ENCODE results near the gene SOX6.

- TF ChIP-seq CTCF (IDR thresholded peaks at IDR 0.05) (no peak), POLR2AphosphoS5 (IDR thresholded peaks at IDR 0.05) (no peak), POLR2A (IDR thresholded peaks at IDR 0.05) (no peak)
These were observed 414.2 kb downstream of the SOX6 start for GRCh38 chr11:15942126-15942525.
